Breast epithelium (tissue), 3 donors: ENCODE measurements around the gene SLC25A41.

Experiments used
- CTCF ChIP-seq, 3 donors: fragments of 450-650 bp; IDR thresholded peaks; one replicate each; pipeline ENCODE4 v1.5.1; 2016 to 2017; ENCODE audit warnings: antibody characterized with exemption in 3 of 3, mild to moderate bottlenecking in 3 of 3, moderate library complexity in 3 of 3
- POLR2A ChIP-seq: fragments of 450-650 bp; IDR thresholded peaks from one replicate; pipeline ENCODE4 v1.6.1; 2016; ENCODE audit warnings: antibody characterized with exemption, mild to moderate bottlenecking, moderate library complexity
- POLR2AphosphoS5 ChIP-seq, 3 donors: sonication (generic); formaldehyde crosslinking; IDR thresholded peaks; one replicate each; pipeline ENCODE4 v1.6.1; 2017; ENCODE audit warnings: antibody characterized with exemption in 3 of 3

- TF ChIP-seq CTCF (IDR thresholded peaks at IDR 0.05) (no peak), POLR2AphosphoS5 (IDR thresholded peaks at IDR 0.05) (no peak), POLR2A (no peak)
Measured at GRCh38 chr19:6452899-6453298, 19.3 kb upstream of the SLC25A41 start.
